Kidney epithelial cell (primary cell): ENCODE results near the gene SND1. TPM values are rescaled to one million over a fixed set of nuclear protein-coding genes. Genes with fewer than 3 reads are reported as not detected.

Experiments
- DNase-seq: peaks from one replicate; pipeline ENCODE4 v3.0.0-alpha.2; 2010; ENCODE audit warnings: low read depth
- H3K27me3 ChIP-seq: 2 replicates; pipeline ENCODE4 v1.6.0; 2011; ENCODE audit warnings: low read length; ENCODE audit not compliant: control insufficient read depth, insufficient read depth
- H3K36me3 ChIP-seq: 2 replicates; pipeline ENCODE4 v1.5.1; 2011; ENCODE audit warnings: low read length; ENCODE audit not compliant: control insufficient read depth, insufficient read depth
- H3K4me3 ChIP-seq: 2 replicates; pipeline ENCODE4 v1.5.1; 2011; ENCODE audit warnings: low read depth, mild to moderate bottlenecking, control low read depth, low read length
- total RNA-seq: library from RNA; depleted of rRNA; stranded (reverse); fragments of >200 nt; gene quantifications from 2 replicates; pipeline ENCODE4 v1.2.3, GENCODE V29; 2015
- TF ChIP-seq, protein P1 (sequence below): IDR thresholded peaks from 2 replicates; pipeline ENCODE4 v1.5.1; 2011; ENCODE audit warnings: mild to moderate bottlenecking, moderate library complexity, low read length, control low read depth, inconsistent platforms; ENCODE audit not compliant: insufficient read depth, poor library complexity, severe bottlenecking

Gene SND1
- total RNA-seq, 1 donor from 2014 or later, result 257 TPM

DNA sequence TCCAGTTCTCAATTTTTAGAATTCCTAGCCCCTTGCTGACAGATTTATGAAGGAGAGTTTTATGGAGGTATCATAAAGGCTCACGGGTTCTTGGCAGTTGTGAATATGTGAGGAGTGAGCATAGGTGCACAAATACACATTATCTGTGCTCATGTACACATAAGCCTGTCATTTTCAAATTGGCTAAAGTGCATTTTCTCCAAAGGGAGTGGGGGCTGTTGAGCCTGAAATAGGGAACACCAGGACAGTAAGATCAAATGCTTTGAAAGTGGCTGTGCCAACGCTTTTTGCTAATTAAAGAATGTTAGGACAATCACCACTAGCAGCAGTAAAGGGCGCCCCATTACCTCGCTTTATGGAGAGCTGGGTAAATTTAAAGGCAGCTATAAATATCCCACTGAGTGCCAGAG lies 387.6 kb downstream of the SND1 start:
- TF ChIP-seq, protein P1, sequence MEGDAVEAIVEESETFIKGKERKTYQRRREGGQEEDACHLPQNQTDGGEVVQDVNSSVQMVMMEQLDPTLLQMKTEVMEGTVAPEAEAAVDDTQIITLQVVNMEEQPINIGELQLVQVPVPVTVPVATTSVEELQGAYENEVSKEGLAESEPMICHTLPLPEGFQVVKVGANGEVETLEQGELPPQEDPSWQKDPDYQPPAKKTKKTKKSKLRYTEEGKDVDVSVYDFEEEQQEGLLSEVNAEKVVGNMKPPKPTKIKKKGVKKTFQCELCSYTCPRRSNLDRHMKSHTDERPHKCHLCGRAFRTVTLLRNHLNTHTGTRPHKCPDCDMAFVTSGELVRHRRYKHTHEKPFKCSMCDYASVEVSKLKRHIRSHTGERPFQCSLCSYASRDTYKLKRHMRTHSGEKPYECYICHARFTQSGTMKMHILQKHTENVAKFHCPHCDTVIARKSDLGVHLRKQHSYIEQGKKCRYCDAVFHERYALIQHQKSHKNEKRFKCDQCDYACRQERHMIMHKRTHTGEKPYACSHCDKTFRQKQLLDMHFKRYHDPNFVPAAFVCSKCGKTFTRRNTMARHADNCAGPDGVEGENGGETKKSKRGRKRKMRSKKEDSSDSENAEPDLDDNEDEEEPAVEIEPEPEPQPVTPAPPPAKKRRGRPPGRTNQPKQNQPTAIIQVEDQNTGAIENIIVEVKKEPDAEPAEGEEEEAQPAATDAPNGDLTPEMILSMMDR, result no peak
- Histone ChIP-seq H3K27me3 (no peaks in the 10 kb centered on the region), H3K36me3 (no peaks in the 10 kb centered on the region), H3K4me3 (no peak overlapping the region)
- DNase-seq, result no peak

GRCh38 chr7:128040205-128040604 lies 388.2 kb downstream of the SND1 start:
- Histone ChIP-seq H3K36me3 (no peaks in the 10 kb centered on the region), H3K27me3 (no peaks in the 10 kb centered on the region), H3K4me3 (no peak overlapping the region)
- no peak for DNase-seq
- TF ChIP-seq, protein P1, result no peak

DNA sequence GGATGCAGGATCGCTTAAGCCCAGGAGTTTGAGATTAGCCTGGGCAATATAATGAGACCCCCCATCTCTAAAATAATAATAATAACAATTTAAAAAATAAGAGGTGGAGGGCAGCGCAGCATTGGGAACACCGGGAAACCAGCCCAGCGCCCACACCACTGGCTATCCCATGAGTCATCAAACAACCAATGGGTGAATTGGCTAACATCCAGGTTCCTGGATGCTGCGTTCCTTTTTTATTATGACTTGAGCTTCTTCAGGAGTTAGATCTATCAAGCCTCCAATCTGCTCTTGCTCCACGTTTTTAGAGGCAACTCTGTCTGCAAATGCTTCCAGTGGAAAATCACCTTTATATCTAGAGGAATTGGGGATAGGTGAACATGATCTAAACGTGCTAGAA lies 389.2 kb downstream of the SND1 start:
- Histone ChIP-seq H3K4me3 (no peak overlapping the region), H3K27me3 (no peaks in the 10 kb centered on the region), H3K36me3 (no peaks in the 10 kb centered on the region)
- TF ChIP-seq, protein P1, result no peak
- no peak for DNase-seq

- no peaks in the 10 kb centered on the region for H3K36me3 ChIP-seq
- no peak overlapping the region for H3K4me3 ChIP-seq
- TF ChIP-seq, protein P1, result no peak
- no peak for DNase-seq
- no peaks in the 10 kb centered on the region for H3K27me3 ChIP-seq
Observed at GRCh38 chr7:128042012-128042411, 390.0 kb downstream of the SND1 start.

DNA sequence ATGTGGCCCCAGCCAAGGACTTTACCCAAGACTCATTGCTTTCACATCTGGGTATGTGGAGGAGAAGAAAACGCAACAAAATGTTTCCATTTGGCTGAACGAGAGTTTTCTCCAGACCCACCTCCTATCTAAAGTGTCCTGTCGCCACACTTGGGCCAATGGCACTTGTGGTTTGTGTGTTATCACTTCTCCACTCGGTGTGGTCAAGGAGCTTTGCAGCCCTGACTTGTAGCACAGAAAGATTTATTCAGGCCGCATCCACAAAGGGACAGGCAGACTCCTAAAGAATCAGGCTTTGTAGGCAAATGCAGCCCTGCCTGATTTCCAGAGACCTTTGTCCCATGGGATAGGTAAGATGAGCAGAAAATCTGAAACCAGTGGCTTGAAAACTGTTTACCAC lies 392.1 kb downstream of the SND1 start:
- H3K4me3 ChIP-seq, result no peak overlapping the region
- no peak for DNase-seq
- no peaks in the 10 kb centered on the region for H3K27me3 ChIP-seq
- TF ChIP-seq, protein P1, result no peak
- H3K36me3 ChIP-seq, result no peaks in the 10 kb centered on the region

GRCh38 chr7:128045158-128045557 lies 393.2 kb downstream of the SND1 start:
- Histone ChIP-seq H3K27me3 (no peaks in the 10 kb centered on the region), H3K4me3 (no peak overlapping the region), H3K36me3 (no peaks in the 10 kb centered on the region)
- TF ChIP-seq, protein P1, result no peak
- no peak for DNase-seq
